VCaP (cell line): ENCODE results near the gene TMX4.

Source experiments
- H3K27ac ChIP-seq: fragments of 450-650 bp; 2 replicates; pipeline ENCODE4 v1.5.1; 2017
- TF ChIP-seq, protein P1 (sequence below): fragments of 450-650 bp; conservative IDR thresholded peaks from 2 replicates; pipeline ENCODE4 v1.5.1; 2017; ENCODE audit warnings: mild to moderate bottlenecking, moderate library complexity

The TMX4 gene

DNA sequence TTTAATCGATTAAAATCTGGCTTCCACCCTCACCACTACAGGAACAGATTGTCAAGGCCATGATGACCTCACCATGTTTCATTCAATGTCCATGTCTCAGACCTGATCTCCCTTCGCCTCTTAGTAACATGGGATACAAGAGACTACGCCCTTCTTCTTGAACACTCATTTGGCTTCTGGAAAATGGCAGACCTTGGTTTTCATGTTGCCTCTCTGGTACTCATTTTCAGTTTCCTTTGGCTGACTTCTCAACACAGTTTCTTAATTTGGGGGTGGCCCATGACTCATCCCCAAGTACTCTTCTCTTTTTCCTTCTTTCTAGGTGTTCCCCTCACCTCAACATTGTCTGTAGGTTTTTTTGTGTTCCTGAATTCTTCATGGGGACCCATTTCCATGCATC is 22.7 kb downstream of the TMX4 start:
- TF ChIP-seq, protein P1, sequence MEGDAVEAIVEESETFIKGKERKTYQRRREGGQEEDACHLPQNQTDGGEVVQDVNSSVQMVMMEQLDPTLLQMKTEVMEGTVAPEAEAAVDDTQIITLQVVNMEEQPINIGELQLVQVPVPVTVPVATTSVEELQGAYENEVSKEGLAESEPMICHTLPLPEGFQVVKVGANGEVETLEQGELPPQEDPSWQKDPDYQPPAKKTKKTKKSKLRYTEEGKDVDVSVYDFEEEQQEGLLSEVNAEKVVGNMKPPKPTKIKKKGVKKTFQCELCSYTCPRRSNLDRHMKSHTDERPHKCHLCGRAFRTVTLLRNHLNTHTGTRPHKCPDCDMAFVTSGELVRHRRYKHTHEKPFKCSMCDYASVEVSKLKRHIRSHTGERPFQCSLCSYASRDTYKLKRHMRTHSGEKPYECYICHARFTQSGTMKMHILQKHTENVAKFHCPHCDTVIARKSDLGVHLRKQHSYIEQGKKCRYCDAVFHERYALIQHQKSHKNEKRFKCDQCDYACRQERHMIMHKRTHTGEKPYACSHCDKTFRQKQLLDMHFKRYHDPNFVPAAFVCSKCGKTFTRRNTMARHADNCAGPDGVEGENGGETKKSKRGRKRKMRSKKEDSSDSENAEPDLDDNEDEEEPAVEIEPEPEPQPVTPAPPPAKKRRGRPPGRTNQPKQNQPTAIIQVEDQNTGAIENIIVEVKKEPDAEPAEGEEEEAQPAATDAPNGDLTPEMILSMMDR, result no peak

DNA sequence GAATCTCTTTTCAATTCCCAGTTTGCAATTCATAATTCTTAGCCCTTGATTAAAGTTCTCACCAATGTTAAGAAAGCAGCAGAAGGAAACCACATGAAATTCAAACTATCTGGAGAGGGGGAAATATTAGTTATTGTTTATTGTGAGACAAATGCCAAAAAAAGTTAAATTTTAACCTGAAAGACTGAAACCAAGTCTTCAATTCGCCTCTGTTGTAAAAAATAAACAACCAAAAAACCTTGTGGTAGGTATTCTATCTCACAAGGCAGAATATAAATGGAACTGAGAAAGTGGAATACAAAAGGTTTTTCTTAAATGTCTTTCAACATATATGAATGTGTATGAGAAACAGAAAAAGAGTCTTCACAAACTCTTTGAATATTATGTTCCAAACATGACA is 24.8 kb downstream of the TMX4 start:
- H3K27ac ChIP-seq, result no peak overlapping the region
- TF ChIP-seq, protein P1, result no peak

More for the DNA sequence above, 22.7 kb downstream of the TMX4 start:
- H3K27ac ChIP-seq, result no peak overlapping the region

DNA sequence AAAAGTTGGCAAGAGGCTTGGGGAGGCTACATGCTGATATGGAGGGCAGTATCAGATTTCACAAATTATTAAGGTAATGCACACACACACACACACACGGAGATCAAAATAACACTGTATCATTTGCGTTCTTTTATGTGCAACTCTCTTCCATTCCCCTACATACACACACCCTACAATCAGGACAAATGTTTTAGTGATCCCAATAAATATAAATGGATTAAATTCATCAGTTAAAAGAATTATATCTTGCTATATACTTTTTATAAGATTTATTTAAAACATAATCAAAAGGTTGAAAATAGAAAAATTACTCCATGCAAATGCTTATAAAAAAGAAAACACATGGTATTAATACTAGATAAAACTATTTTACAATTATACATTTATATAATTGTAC is 25.9 kb downstream of the TMX4 start:
- TF ChIP-seq, protein P1, result no peak
- no peak overlapping the region for H3K27ac ChIP-seq

DNA sequence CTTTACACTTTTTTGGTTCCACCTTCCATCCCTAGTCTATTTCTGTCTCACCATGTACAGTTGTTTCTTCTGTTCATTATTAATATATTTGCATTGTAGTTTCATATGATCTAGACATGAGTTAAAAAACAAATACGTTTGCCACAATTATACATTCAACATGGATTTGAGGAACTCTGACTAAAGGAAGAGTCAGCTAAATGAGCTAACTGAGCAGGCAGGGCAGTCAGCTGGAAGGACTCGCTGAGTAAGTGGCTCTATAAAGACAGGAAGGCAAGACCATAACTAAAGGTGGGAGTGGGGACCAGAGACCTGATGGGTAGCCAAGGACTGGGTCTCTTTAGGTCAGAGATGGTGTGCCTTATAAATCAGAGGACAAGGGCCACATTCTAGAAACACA is 26.3 kb downstream of the TMX4 start:
- H3K27ac ChIP-seq, result no peak overlapping the region
- TF ChIP-seq, protein P1, result no peak

DNA sequence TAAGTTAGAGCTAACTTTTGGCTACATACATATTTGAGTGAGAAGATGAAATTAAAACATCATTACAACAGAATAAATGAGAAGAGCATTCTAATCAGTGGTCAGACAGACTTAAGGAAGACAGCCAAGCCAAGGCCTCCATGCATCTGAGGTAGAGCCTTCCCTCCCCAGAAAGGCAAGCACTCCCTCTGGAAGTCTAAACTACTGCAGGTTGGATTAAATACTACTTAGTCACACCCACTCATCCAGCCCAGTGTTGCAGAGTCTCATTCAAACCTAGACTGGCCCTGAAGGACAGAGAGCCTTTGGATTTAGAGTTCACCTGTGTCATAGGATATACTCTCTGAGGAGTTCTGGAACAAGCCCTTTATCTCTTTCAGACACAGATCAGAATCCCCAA is 29.2 kb downstream of the TMX4 start:
- H3K27ac ChIP-seq, result no peak overlapping the region
- TF ChIP-seq, protein P1, result no peak

DNA sequence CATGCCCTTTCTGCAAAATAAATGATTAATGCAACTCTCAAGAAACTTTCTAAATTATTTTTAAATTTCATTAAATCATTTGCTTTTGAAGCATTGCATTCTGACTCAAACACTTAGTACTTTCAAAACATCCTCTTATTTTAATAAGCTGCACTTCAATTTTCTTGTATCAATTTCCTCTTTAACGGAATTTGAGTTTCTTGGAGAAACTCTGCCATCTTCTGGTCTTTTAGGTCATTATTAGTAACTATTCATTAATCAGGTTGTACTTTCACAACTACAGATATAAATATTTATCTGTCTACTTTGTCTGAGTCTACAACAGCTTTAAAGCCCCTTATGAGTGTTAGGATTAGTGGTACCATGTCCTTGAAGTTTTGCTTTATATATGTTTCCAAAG is 30.2 kb downstream of the TMX4 start:
- TF ChIP-seq, protein P1, result peak; percentile 46
- no peak overlapping the region for H3K27ac ChIP-seq

DNA sequence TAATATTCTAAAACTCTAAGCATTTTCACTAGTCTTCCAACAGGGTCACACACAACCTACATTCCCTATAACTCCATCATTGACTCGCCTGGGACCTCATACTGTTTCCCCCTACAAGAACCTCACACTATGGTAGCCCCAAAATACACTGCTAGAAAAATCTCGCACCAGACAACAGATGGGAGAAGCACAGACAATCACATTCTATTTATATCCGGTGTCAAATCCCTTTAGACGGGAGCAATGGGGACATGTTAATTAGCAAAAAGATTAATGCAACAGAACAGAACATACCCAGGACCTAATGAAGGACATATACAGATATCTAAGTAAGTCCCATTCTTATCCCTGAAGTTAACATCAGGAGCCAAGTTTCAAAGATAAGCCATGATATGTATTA is 33.6 kb downstream of the TMX4 start:
- TF ChIP-seq, protein P1, result no peak
- H3K27ac ChIP-seq, result no peak overlapping the region

DNA sequence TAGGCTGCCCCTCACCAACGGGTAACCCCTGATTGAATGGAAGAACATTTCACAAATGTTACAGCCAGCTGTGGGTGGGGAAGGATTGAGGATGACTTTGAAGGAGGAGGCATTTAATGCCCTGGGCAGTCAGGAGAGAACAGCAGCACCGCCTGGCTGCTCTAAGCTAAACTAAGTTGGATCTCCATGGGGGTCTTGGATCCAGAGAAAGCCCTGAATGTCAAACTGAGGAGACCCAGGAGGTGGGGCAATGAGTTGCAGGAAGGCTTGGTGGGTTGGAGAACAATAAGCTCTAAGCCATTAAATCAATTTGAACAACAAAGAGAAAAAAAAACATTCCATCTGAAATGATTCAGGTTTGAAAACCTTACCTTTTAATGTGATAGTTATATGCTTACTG is 35.4 kb downstream of the TMX4 start:
- no peak overlapping the region for H3K27ac ChIP-seq
- TF ChIP-seq, protein P1, result no peak
